ENCODE data around the gene PRDM15.

Gene PRDM15

DNA sequence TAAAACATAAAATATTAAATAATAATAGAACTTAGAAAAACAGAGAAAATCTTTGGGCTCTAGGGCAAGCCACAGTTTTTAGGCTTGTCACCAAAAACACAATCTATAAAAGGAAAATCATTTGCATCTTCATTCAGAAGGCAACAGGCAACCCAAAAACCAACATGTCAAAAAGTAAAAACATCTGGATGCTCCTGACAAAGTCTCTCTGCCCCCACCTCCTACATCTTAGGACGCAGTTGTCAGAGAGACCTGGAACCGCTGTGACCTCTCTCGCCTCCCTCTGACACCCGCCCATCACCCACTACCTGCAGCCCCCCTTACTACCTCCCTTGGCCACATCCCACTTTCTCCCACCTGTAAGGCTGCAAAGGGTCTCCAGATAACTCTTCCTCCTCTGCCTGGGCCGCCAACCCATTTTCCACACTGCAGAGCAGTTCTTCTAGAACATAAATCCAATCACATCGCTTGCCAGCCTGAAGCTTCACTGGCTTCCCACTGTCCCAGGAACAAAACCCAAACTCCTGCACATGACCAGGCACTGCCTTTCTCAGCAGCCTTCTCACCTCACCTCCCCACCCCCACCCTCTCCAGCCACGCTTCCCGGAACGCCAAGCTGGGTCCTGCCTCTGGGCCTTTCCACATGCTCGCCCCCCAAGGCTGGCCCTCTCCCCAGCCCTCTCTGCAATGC lies 14.7 kb downstream of the PRDM15 start:
- DNase-seq (ENCODE audit: low read depth): no peak

DNA sequence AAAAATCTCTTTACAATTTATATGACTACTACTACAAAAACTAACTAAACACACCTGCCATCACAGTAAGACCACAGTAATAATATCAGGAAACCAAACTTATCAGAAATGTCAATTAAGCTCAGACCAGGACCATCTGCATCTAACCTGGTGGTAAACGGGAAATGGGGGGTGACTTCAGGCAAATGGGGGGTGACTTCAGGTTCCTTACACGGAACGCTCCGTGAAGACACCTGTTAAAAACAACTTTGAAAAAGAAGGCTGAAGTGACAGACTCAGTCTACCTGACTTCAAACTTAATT lies 15.8 kb downstream of the PRDM15 start:
- no peak for DNase-seq (ENCODE audit: low read depth)

DNA sequence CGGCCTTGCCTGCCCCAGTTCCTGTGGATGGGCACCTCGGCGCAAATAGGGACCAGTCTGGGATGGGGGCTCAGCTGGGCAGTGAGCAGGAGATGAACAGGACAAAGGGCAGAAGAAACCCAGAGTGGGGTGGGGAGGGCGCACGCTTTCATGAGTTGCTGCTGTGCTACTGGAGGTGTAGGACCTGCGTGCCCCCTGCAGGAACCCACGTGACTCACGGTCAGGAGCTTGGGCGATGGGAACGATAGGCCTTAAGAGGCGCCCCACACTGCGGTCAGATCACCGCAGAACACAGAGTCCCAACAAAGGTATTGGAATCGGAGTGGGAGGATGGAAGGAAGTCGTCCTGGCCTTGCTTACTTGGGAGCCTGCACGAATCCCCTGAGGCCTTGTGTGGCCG lies 17.2 kb downstream of the PRDM15 start:
- no peak for DNase-seq (ENCODE audit: low read depth)

DNA sequence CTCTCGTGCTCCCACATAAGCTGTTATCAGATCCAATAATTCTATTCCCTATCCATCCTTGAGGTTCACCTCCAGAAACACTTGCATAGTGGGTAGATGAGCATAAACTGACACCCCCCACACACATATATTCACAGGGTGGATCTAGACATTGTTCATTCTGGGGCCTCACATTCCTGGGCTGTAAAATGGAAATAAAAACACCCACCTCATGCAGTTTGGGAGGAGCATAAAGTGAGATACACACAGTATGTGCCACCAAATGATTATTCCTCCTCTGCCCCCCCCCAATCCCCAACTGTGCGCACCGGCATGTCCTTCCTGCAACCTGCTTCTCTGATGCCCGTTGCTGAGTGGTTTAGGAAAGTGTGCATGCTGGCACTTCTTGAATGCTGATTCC lies 17.9 kb downstream of the PRDM15 start:
- no peak for DNase-seq (ENCODE audit: low read depth)

DNA sequence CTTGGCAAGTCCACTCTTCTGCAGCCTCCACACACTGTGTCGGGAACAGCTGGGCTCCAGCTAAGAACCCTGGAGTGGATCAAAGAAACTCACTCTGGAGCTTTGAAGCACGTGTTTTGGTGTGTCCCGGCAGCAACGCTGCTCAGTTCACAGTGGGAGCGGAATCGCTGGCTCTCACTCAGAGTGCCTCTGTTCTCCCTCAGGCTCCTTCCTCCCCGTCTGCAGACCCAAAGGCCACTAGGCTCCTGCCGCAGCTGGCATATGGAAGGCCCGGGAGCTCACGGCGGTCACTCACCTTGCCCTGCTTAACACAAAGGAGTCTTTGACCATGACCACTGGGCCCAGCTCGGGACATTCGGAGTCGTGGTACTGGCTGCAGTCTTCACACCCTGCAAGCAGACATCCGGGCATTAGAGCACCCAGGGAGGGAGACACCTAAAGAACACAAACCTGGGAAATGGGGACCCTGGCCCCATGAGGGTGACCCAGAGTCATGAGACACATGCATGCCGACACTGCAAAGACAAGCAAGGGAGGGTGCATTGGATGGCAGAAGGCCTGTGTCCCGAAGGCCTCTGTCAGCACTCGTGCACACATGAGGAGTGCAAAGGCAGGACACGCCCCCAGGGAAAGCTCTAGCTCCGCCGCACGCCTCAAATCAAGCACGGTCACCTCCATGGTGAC lies 19.7 kb downstream of the PRDM15 start:
- no peak for DNase-seq (ENCODE audit: low read depth)

DNA sequence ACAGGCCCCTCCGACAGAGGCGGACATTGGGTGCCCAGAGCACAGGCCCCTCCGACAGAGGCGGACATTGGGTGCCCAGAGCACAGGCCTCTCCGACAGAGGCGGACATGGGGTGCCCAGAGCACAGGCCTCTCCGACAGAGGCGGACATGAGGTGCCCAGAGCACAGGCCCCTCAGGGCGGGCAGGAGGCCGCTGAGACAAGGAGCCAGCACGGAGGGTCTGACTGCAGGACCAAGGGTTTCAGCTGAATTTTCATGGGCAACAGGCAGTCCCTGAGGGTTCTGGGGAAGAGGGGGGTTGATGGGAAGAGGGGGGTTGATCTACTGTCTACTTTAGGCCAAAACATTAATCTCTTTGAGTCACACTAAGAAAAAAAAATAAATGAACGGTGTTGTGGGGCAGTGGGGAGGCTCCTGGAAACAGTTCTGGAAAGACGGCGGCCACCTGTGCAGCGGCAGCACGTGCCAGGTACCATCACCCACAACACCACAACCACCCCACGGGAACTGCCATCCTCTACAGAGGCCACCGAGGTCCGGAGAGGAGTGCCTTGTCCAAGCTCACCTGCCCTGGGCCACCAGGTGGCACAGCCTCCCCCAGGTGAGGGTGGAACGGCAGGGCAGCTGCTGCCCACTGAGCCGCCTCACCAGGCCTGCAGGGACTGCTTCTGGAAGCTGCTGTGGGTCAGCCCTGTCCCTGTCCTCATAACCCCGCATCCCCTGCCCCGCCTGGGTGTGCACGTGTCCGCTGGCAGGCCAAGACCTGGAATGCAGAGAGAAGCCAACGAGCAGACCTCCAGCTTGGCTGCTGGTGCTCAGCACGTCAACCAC lies 20.5 kb downstream of the PRDM15 start:
- no peak for DNase-seq (ENCODE audit: low read depth)

DNA sequence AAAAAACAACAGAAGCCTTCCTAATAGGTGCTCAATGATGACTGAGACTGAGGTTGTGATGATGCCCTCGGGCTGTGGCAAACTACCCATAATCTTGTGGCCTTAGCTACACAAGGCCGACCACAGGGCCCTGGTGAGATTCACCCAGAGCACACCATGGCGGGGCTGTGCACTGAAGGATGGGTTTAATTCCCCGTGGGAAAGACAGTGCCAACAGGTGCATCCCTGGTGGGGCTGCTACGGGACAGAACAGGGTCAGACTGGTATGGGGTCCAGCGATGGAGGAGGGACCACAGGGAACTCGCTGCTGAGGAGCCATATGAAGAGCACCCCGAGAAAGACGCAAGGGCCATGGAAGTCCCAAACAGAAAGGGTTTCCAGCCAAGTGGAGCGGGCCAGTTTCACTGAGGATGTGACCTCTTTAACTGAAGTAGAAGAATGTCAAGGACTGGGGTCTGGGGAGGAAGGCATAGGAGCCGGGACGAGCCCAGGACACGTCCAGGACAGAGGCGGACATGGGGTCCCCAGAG lies 21.3 kb downstream of the PRDM15 start:
- DNase-seq (ENCODE audit: low read depth): no peak

DNA sequence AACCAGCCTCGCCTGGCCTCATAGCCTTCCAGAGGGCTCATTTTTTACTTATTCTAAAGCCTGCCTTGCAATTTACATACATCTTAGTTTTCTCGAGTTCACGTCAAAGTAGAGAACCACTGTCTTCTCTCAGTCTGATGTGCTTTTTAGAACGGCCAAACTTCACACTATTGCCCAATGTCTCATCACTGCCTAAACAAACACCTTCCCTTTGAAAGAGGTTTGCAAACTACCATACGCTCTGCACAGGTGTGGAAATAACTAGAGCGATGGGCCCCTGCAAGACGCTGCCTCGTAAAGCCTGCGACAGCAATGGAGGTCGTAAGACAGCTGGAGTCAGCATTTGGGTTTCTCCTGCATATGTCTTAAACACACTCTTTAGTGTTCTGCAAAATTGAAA lies 22.6 kb downstream of the PRDM15 start:
- DNase-seq (ENCODE audit: low read depth): no peak

DNA sequence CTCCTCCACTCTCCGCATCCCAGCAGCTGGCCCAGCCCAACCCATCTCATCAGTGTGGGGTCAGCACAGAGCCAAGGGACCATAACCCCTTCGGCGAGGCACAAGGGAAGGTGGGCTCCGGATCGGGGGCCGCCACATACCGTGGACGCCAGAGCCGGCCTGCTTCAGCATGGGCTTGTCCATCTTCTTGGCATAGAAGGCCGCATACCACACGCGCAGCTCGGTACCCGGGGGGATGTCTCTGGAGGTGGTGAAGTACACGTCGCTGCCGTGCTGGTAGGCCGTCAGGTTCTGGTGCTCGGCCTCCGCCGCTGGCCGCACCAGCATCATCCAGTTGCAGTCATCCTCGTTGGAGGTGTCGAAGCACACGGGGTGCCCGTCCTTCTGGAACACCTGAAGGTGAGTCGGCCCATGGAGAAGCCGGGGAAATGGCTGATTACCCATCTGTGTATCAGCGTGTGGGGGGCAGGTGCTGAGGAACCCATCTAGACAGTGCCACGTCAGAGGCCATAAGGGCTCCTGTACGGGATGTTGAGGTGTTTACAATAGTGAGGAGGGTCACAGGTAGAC lies 24.6 kb downstream of the PRDM15 start:
- no peak for DNase-seq (ENCODE audit: low read depth)

DNA sequence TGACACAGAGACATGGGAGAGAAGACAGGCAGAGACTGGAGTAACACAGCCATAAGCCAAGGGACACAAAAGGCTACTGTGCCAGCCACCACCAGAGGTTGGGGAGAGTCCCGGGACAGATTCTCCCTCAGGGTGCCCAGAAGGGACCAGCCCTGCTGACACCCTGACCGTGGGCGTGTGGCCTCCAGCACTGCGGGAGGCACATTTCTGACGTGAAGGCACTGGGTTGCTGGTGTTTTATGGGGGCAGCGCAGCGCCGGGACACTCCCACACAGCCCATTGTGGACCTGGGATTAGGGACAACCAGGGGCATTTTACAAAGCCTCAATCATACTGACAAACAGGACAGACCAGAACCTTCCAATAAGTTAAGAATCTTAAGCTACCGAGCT lies 26.2 kb downstream of the PRDM15 start:
- DNase-seq (ENCODE audit: low read depth): no peak

DNA sequence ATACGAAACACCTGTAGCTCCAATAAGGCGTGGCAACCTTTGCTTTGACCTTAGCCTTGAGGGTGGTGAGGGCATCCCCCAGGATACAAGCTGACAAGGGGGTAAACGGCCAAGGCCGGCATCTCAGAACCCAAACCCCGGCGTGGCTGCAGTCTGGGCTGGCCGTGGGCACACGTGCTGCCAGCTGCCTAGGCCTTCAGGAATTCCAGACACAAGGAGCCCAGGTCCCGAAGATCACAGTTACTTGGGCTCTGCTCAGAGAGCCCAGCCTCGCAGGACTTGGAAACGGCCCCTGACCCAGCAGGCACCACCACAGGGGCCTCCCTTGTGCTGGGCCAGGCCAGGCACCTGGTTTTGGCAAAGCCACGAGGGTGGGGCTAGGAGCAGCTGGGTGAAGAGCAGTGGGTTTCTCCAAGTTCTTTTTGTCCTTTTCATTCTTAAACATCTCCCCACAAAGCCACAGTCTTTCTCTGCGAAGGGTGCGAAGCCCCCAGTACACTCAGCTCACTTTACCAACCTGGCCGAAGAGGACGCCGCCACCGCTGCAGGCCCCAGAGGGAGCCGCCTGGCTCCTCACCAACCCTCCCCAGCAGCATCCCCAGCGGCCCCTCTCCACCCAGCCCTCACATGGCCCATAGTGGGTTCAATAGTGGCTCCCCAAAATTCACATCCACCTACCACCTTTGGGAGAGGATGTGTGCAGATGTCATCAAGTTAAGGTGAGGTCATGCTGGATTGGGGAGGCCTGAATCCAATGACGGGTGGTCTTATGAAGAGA lies 26.8 kb downstream of the PRDM15 start:
- DNase-seq (ENCODE audit: low read depth): no peak

DNA sequence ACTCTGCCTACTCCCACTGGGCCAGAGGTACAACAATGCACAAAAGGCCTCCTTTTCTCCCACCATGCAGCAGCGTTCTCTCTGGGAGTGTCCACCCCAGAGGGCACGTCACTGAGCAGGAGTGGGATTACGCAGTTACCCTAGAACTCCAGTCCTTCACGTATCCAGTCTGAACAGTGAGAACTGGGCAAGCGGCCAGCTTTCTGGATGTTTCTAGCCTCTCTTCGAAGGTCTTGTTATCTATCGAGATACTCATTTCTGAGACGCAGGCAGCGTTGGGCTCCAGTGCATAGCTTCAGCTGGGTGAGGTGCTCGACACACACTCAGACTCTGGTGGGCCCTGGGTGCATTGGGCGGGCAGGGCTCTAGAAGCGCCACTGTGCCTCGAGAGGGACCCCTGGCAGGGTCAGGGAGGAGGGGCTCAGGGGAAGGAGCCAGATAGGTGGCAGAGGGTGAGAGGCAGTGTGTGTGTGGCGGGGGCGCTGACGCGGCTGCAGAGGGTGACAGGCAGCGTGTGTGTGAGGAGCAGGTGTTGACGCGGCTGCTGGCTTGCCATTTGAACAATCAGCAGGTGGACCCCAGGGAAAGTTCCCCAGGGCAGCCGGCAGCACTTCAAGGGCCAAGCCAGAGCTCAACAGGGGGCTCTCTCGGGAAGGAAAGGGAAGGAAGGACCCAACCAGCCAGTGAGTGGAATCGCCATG lies 27.9 kb downstream of the PRDM15 start:
- DNase-seq (ENCODE audit: low read depth): no peak

DNA sequence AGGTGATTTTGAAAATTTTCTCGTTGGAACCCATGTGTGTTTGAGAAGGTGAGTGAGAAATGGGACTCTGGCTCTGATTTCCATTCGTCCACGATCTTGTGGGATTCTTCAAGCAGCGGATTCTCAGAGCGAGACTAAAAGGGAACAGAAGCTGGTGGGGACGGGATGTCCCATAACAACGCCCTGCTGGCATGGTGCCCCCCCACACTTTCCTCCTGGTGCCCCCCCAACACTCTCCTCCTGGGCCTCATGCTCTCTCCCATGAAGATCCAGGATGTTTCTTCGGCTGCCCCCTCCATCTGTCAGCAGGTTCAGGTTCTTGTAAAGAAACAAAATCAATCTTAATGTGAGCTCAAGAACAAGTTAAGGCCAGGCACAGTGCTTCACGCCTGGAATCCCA lies 29.1 kb downstream of the PRDM15 start:
- no peak for DNase-seq (ENCODE audit: low read depth)

DNA sequence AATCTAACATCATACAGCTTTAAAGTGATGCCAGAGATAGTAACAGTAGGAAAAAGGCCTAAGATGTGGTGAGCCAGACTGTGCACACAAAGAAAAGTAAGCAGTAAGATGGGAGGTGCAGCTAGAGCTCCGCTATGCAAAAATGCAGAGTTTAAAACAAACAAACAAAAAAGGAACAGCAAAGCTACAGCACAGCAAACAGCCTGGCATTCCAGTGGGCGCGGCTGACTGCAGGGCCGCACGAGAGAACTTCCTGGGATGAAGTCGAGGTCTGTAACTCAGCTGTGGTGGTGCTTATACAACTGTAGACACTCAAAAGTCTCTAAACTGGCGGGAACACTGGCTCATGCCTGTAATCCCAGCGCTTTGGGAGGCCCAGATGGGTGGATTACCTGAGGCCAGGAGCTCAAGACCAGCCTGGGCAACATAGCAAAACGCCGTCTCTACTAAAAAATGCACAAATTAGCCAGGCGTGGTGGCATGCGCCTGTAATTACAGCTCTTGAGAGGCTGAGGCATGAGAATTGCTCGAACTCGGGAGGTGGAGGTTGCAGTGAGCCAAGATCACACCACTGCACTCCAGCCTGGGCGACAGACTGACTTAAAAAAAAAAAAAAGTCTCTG lies 30.1 kb downstream of the PRDM15 start:
- DNase-seq (ENCODE audit: low read depth): no peak

DNA sequence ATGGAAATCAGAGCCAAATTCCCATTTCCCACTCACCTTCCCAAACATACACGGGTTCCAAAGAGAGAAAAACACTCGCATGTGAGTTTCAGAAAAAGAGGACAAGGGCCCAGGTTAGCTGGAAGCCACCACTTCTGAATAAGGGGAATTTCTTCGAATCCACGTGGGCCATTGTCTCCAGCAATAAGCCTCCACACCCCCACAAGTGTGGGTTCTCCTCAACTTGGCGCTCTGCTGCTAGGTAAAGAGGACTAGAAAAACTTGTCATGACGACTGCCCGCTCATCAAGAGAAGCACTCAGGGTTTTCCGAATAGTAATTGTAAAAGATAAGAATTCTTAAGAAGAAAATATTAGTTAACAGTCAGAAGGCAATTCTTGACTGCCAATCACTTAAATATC lies 30.6 kb downstream of the PRDM15 start:
- no peak for DNase-seq (ENCODE audit: low read depth)

DNA sequence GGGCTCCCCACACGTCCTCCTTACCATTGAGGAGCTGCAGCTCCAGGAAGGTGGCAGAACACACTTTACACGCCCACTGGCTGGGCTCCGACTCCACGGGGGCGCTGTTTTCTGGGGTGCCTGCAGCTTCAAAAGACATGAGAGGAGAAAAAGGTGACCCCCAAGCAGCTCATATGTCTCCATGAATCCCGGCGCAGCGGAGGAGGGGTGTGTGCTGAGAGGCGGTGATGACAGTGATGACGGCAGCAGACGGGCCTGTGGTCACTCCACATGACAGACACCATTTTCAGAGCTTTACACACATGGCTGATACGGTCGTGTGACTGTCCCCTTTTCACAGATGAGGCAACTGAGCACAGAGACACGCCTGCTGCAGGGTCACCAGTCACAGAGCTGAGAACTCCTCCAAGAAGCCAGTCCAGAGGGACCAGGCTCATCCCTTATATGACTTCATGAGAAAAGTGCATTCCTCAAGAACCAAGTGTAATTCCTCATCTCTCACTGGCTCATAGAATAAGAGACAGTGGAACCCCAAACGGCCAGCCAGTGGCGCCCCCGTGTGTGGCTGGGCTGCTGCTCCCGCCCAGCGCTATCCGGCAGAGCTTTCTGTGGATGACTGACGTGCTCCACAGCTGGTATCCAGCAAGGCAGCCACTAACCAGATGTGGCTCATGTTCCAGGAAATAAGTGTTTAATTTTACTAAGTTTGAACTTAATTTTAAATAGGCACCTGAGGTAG lies 31.9 kb downstream of the PRDM15 start:
- no peak for DNase-seq (ENCODE audit: low read depth)

DNA sequence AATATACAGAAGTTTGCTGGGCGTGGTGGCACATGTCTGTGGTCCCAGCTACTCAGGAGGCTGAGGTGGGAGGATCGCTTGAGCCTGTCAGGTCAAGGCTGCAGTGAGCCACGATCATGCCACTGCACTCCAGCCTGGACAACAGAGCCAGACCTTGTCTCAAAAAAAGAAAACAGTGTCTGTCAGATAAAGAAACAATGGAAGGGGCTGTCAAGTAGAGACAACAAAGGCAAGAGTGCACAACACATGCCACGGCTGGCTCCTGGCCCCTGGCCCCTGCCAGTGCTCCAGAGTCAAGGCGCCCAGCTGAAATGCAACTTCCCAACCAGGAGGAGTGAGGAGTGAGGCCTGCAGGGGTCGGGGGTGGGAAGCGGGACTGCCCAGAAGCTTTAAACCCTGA lies 32.6 kb downstream of the PRDM15 start:
- no peak for DNase-seq (ENCODE audit: low read depth)

DNA sequence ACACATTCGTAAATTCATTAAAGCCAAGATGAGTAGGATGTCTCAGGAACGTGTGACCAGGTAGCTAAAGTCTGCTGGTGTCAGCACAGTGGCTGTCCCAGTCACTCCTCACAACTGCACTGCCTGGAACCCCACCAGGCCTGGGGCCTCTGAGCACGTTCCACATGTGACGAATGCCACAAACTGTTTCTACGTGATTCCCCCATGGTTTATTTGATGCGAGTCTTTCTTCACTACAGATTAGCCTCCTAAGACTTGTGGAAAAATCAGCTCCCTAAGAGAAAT lies 33.2 kb downstream of the PRDM15 start:
- DNase-seq (ENCODE audit: low read depth): no peak

DNA sequence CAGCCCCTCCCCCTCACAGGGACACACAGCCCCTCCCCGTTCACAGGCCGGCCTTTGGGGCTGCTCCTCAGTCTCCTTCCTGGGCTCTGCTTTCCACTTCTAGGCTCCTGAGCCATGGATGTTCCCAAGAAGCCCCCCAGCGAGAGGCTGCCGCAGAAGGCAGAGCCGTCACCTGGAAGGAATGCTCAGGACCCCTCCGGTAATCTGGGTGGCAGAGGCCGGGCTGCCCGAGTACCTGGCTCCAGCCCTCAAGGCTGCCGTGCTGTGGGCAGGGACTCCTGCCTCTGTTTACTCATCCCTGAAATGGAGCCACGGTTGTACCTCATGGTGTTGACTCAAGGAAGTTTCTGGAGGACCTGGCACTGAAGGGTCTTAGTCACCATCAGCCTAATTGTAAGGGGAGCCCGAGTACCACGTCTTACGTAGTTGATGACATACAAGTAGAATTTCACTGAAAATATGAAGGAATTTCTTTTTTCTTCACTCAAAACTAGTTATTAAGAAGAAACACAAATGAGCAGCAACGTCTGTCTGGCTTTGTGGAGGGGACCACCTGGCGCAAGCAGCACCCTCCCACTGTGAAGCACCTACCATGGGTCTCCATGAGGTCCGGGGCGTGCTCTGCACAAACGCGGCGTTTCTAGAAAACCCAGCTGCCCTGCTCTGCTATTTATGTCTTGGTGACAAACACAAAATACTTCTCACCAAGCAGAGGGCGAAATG lies 33.7 kb downstream of the PRDM15 start:
- DNase-seq (ENCODE audit: low read depth): no peak

DNA sequence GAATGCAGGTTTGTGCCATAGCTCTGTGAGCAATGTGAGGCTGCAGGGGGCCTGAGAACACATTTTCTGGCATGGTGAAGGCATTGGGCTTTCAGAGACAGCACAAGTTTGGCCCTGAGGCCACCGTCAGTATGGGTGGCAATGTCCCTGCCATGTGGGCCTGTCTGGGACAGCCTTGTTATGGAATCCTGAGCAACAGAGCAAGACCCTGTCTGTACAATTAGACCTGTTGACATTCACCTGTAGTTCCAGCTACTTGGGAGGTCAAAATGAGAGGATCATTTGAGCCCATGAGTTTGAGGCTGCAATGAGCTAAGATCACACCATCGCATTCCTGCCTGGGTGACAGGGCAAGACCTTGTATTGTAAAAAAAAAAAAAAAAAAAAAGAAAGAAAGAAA lies 35.6 kb downstream of the PRDM15 start:
- no peak for DNase-seq (ENCODE audit: low read depth)
